Lower leg skin (tissue), 3 donors: Measurements from ENCODE around the gene C2.

Experiments used
- CTCF ChIP-seq, 3 donors: fragments of 450-650 bp; IDR thresholded peaks; one replicate each; pipeline ENCODE4 v1.5.1; 2016; ENCODE audit warnings: antibody characterized with exemption in 3 of 3, mild to moderate bottlenecking in 3 of 3, moderate library complexity in 2 of 3
- POLR2A ChIP-seq, 2 donors: fragments of 450-650 bp; IDR thresholded peaks; one replicate each; pipeline ENCODE4 v1.6.1; 2016 to 2017; ENCODE audit warnings: antibody characterized with exemption in 2 of 2, mild to moderate bottlenecking in 1 of 2, moderate library complexity in 1 of 2

GRCh38 chr6:31971993-31972708 lies 44.6 kb downstream of the C2 start, which contains the start of gene DXO:
- TF ChIP-seq POLR2A (IDR thresholded peaks at IDR 0.05) (no peak), CTCF (IDR thresholded peaks at IDR 0.05) (no peak)
